Measurements from ENCODE around the gene ARID3A.

- TF ChIP-seq, protein P1, sequence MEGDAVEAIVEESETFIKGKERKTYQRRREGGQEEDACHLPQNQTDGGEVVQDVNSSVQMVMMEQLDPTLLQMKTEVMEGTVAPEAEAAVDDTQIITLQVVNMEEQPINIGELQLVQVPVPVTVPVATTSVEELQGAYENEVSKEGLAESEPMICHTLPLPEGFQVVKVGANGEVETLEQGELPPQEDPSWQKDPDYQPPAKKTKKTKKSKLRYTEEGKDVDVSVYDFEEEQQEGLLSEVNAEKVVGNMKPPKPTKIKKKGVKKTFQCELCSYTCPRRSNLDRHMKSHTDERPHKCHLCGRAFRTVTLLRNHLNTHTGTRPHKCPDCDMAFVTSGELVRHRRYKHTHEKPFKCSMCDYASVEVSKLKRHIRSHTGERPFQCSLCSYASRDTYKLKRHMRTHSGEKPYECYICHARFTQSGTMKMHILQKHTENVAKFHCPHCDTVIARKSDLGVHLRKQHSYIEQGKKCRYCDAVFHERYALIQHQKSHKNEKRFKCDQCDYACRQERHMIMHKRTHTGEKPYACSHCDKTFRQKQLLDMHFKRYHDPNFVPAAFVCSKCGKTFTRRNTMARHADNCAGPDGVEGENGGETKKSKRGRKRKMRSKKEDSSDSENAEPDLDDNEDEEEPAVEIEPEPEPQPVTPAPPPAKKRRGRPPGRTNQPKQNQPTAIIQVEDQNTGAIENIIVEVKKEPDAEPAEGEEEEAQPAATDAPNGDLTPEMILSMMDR (IDR thresholded peaks at IDR 0.05; ENCODE audit: extremely low read depth in 1 of 2, insufficient read depth in 1 of 2, low read depth in 1 of 2, low read length in 2 of 2): no peak
- TF ChIP-seq MAX (IDR thresholded peaks at IDR 0.05; ENCODE audit: insufficient read depth, insufficient read length): no peak
- no peak for TF ChIP-seq POLR2A (IDR thresholded peaks at IDR 0.05; ENCODE audit: low read depth, low read length)
- TF ChIP-seq EZH2 (IDR thresholded peaks at IDR 0.05; ENCODE audit: borderline replicate concordance, low read depth, low read length, severe bottlenecking): no peak
- no peak for TF ChIP-seq POLR2AphosphoS5 (IDR thresholded peaks at IDR 0.05; ENCODE audit: insufficient read depth, low read depth, low read length)
- no peak for TF ChIP-seq JUN (IDR thresholded peaks at IDR 0.05; ENCODE audit: borderline replicate concordance, insufficient read depth, insufficient read length, low read depth)
Measured at GRCh38 chr19:925526-926322, at the start of gene ARID3A.
